ENCODE data around the gene SPAG16. TPM values are rescaled to one million over a fixed set of nuclear protein-coding genes. Genes with fewer than 3 reads are reported as not detected.

Gene SPAG16
- total and polyA plus RNA-seq, 2 of the 13 experiments (the other 11 are each of a cell fraction or from before 2014, with no cell fraction given) = 9.6 to 26.5 TPM

DNA sequence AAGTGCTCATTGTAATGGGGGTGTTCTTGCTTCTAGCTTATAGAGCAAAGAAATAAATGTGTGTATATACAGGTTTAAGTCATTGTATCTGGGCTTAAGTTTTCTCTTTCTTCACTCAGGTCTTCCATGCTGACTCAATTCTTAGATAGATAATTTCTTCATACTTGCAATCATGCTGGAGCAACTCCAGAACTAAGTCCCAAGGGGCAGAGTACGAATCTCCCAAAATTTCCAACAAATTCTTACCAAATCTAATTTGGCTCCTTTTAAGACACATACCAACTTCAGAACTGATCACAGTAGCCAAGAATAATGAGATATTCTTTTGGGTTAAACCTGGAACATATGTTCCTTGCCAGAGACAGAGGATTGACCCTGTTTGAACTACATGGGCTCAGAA lies 4.3 kb upstream of the SPAG16 start:
- Histone ChIP-seq H3K4me1 (ENCODE audit: insufficient read depth, low read length) (peaks cover 24% of the 10 kb centered on the region), H3K79me2 (ENCODE audit: insufficient read depth, low read length) (peaks cover 3% of the 10 kb centered on the region), H2AFZ (ENCODE audit: low read length) (no peak overlapping the region), H3K4me3 (replicated peaks in 1 of 3; ENCODE audit: insufficient read depth in 1 of 3, low read depth in 2 of 3, low read length in 3 of 3) (no peak overlapping the region), H4K20me1 (ENCODE audit: insufficient read depth, low read length) (no peaks in the 10 kb centered on the region), H3K9ac (ENCODE audit: insufficient read depth, low read depth, low read length) (no peak overlapping the region), H3K36me3 (replicated peaks in 1 of 2; ENCODE audit: control insufficient read depth in 1 of 2, insufficient read depth in 2 of 2, low read length in 2 of 2) (no peaks in the 10 kb centered on the region), H3K9me3 (ENCODE audit: low read length) (peaks cover 14% of the 10 kb centered on the region; the same call in 1 of the 2 replicates), H3K27me3 (ENCODE audit: control insufficient read depth in 1 of 2, insufficient read depth in 2 of 2, low read length in 2 of 2) (no peaks in the 10 kb centered on the region; a peak in 1 of 5 replicates), H3K4me2 (ENCODE audit: low read depth, low read length) (no peak overlapping the region), H3K27ac (ENCODE audit: extremely low read length, insufficient read depth, low read length) (no peak overlapping the region)
- FAIRE-seq = no peak
- no peak for DNase-seq (ENCODE audit: low spot score)
- 10% methylated on average over 1 of the region's 1 CpG for WGBS (ENCODE audit: low lambda C conversion rate)
- in situ Hi-C loops (cut with HindIII; ENCODE audit: extremely low pct_ligation_motif_present, low pct_unique_long_range_greater_than_20kb) (no loop called here), intact Hi-C loops (cut with micrococcal nuclease; ENCODE audit: unreplicated experiment) (no loop called here)
- ChIA-PET POLR2A (no interaction called here), CTCF (ENCODE audit: low intra/inter-chr PET ratio, low total read pairs) (no interaction called here)
- ATAC-seq = no peak
- BruUV-seq (replicated peaks) = no TSS peak
- TF ChIP-seq ZNF30 (CRISPR knock-in tag; IDR thresholded peaks at IDR 0.05) (no peak), CEBPB (IDR thresholded peaks at IDR 0.05; ENCODE audit: borderline replicate concordance, low read depth, low read length) (no peak), ZNF577 (CRISPR knock-in tag; IDR thresholded peaks at IDR 0.05; ENCODE audit: borderline replicate concordance, low read depth) (no peak), CREB1 (IDR thresholded peaks at IDR 0.05) (no peak), CREB1 (CRISPR knock-in tag; IDR thresholded peaks at IDR 0.05) (no peak), ZNF10 (CRISPR knock-in tag; IDR thresholded peaks at IDR 0.05; ENCODE audit: borderline replicate concordance, low read depth) (no peak), GFI1 (CRISPR knock-in tag; IDR thresholded peaks at IDR 0.05; ENCODE audit: borderline replicate concordance) (no peak), ZNF441 (CRISPR knock-in tag; IDR thresholded peaks at IDR 0.05; ENCODE audit: borderline replicate concordance) (no peak), NR2F2 (IDR thresholded peaks at IDR 0.05; ENCODE audit: borderline replicate concordance, low read depth) (no peak), XBP1 (CRISPR knock-in tag; IDR thresholded peaks at IDR 0.05) (no peak), CHD2 (IDR thresholded peaks at IDR 0.05; ENCODE audit: low read depth, low read length) (no peak), SNRNP70 (IDR thresholded peaks at IDR 0.05; ENCODE audit: low read depth, low read length) (no peak), ZNF850 (CRISPR knock-in tag; conservative IDR thresholded peaks at IDR 0.05) (no peak), NR2C2 (CRISPR knock-in tag; IDR thresholded peaks at IDR 0.05; ENCODE audit: borderline replicate concordance) (no peak)
